Colonic mucosa (tissue), 4 donors: ENCODE results near the gene DNM3. TPM values are rescaled to one million over a fixed set of nuclear protein-coding genes. Genes with fewer than 3 reads are reported as not detected.

Experiments
- DNase-seq: peaks from one replicate; pipeline ENCODE4 v3.0.0-alpha.2; 2020
- H3K27ac ChIP-seq: fragments of 200-600 bp; one replicate; pipeline ENCODE4 v1.8.0; 2021
- H3K27me3 ChIP-seq: fragments of 200-600 bp; one replicate; pipeline ENCODE4 v1.8.0; 2021
- H3K36me3 ChIP-seq: fragments of 200-600 bp; one replicate; pipeline ENCODE4 v1.8.0; 2021
- H3K4me1 ChIP-seq: fragments of 200-600 bp; one replicate; pipeline ENCODE4 v1.8.0; 2021; ENCODE audit warnings: mild to moderate bottlenecking
- H3K4me3 ChIP-seq: fragments of 200-600 bp; one replicate; pipeline ENCODE4 v1.8.0; 2021
- H3K9ac ChIP-seq, 2 donors: one replicate each; pipeline ENCODE4 v1.7.0; 2013; ENCODE audit warnings: control low read depth in 2 of 2, low read depth in 2 of 2, low read length in 2 of 2
- H3K9me3 ChIP-seq: fragments of 200-600 bp; one replicate; pipeline ENCODE4 v1.8.0; 2021
- CTCF ChIP-seq: fragments of 200-600 bp; IDR thresholded peaks from one replicate; pipeline ENCODE4 v1.8.0; 2022; ENCODE audit warnings: antibody characterized with exemption, mild to moderate bottlenecking
- intact Hi-C: fragments of 100-400 bp; cut with DNase I; formaldehyde crosslinking; loops from one replicate; pipeline ENCODE4 v1.14.1; 2022
- total RNA-seq, 2 donors: library from RNA; stranded (reverse); fragmentation: NEBNext Ultra II Directional in 1 of 2; extraction: Animal tissue kit (Norgen Biotek cat#: 25700) in 1 of 2; gene quantifications; one replicate each; pipeline ENCODE4 v1.2.1, GENCODE V29; 2021
- donor health status: healthy.
- donor health status: DM: no; HTN: no; CAD: no.
- donor health status: DM: no; HTN: no; CAD: no.

DNM3 gene
- total RNA-seq, 2 donors from 2014 or later, result 1.7 to 2.6 TPM

GRCh38 chr1:172269084-172269483, 427.8 kb downstream of the DNM3 start:
- intact Hi-C loops, result no loop called here
- Histone ChIP-seq H3K27ac (no peak overlapping the region), H3K27me3 (no peaks in the 10 kb centered on the region), H3K36me3 (no peaks in the 10 kb centered on the region), H3K4me1 (no peaks in the 10 kb centered on the region), H3K4me3 (no peak overlapping the region), H3K9ac (no peak overlapping the region), H3K9me3 (no peaks in the 10 kb centered on the region)
- DNase-seq, result no peak
- TF ChIP-seq CTCF, result no peak

- H3K9ac ChIP-seq, result no peak overlapping the region
- no peak overlapping the region for H3K27ac ChIP-seq
- no peaks in the 10 kb centered on the region for H3K36me3 ChIP-seq
- H3K4me1 ChIP-seq, result no peaks in the 10 kb centered on the region
- H3K9me3 ChIP-seq, result no peaks in the 10 kb centered on the region
- no peak for DNase-seq
- no peaks in the 10 kb centered on the region for H3K27me3 ChIP-seq
- intact Hi-C loops, result no loop called here
- no peak overlapping the region for H3K4me3 ChIP-seq
- TF ChIP-seq CTCF, result no peak
Observed at GRCh38 chr1:172269644-172270043, 428.3 kb downstream of the DNM3 start.

- Histone ChIP-seq H3K9me3 (no peaks in the 10 kb centered on the region), H3K36me3 (no peaks in the 10 kb centered on the region), H3K9ac (no peak overlapping the region), H3K4me1 (no peaks in the 10 kb centered on the region), H3K4me3 (no peak overlapping the region), H3K27ac (no peak overlapping the region), H3K27me3 (no peaks in the 10 kb centered on the region)
- no peak for TF ChIP-seq CTCF
- intact Hi-C loops, result no loop called here
- DNase-seq, result no peak
Observed at GRCh38 chr1:172270605-172271004, 429.3 kb downstream of the DNM3 start.

GRCh38 chr1:172272087-172272486, 430.8 kb downstream of the DNM3 start:
- TF ChIP-seq CTCF, result no peak
- no peak overlapping the region for H3K27ac ChIP-seq

GRCh38 chr1:172273647-172274396, 432.5 kb downstream of the DNM3 start:
- Histone ChIP-seq H3K9me3 (no peaks in the 10 kb centered on the region), H3K9ac (no peak overlapping the region), H3K4me1 (no peaks in the 10 kb centered on the region), H3K27me3 (no peaks in the 10 kb centered on the region), H3K4me3 (no peak overlapping the region), H3K36me3 (no peaks in the 10 kb centered on the region), H3K27ac (no peak overlapping the region)
- intact Hi-C loops, result no loop called here
- no peak for TF ChIP-seq CTCF
- no peak for DNase-seq

More at GRCh38 chr1:172272087-172272486, 430.8 kb downstream of the DNM3 start:
- DNase-seq, result no peak
- Histone ChIP-seq H3K36me3 (no peaks in the 10 kb centered on the region), H3K9ac (no peak overlapping the region), H3K4me3 (no peak overlapping the region), H3K4me1 (no peaks in the 10 kb centered on the region), H3K9me3 (no peaks in the 10 kb centered on the region), H3K27me3 (no peaks in the 10 kb centered on the region)
- intact Hi-C loops, result no loop called here
